ENCODE data around the gene ADM5. TPM values are rescaled to one million over a fixed set of nuclear protein-coding genes. Genes with fewer than 3 reads are reported as not detected.

ADM5 gene
- total RNA-seq (ENCODE audit: unreplicated experiment) = 3.2 TPM
- long read RNA-seq, partial matches to known transcripts = 0 of 2 reads
- long read RNA-seq, other reads (novel, unspliced or antisense) = 0 of 2 reads

DNA sequence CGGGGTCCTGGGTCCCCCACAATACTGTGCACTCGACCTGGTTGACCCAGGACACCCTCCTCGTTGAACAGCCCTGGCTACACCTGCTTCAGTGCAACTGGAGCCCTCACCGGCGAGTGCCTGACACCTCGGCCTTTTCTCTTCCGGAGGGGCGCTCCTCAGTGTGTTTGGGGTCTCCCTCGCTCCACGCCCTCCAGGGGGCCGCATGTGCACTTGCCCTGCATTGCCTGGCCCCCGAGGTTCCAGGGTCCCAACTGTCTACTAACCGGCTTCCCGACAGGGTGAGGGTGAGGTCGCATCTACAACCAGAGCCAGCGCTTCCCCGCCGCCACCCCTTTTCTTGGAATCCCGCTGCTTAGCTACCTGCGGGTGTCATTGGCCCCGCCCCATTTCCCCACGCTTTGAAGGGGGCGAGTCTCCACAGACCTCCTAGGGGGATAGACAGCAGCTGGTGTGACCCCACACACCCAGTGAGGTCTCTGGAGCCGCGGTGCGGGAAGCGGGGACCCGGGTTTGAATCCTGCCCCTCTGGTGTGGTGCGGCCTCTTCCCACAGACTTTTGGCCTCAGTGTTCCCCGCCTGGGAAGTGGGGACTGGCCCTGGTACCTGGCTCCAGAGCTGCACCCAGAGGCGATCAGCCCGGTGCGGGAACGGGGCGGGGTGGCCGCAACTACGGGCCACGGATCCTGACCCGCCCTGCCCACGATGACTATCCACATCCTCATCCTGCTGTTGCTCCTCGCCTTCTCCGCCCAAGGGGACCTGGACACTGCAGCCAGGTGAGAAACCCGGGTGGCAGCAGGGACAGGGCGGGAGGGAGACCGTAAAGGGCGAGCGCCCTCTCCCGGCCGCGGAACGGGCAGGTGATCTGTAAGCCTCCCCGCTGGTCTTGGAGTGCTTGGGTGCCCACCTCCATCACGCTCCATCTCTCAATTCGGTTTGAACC is at the start of gene ADM5:
Gene ADM5, plus strand, starts transcription at position 462 of the 946 bp plus-strand sequence. Its CDS starts 244 bp downstream, at position 706.
- peaks cover 19% of the 10 kb centered on the region for H3K9me3 Mint-ChIP-seq (ENCODE audit: unreplicated experiment)
- H3K36me3 Mint-ChIP-seq (ENCODE audit: unreplicated experiment) = no peaks in the 10 kb centered on the region
- peak within 1 kb of the TSS; percentile 98 for H3K27ac Mint-ChIP-seq (ENCODE audit: unreplicated experiment)
- peaks cover 20% of the 10 kb centered on the region for H3K27me3 Mint-ChIP-seq (ENCODE audit: unreplicated experiment)
- peak within 1 kb of the TSS; percentile 99 for H3K4me3 Mint-ChIP-seq (ENCODE audit: unreplicated experiment)
- TF ChIP-seq, protein P1, sequence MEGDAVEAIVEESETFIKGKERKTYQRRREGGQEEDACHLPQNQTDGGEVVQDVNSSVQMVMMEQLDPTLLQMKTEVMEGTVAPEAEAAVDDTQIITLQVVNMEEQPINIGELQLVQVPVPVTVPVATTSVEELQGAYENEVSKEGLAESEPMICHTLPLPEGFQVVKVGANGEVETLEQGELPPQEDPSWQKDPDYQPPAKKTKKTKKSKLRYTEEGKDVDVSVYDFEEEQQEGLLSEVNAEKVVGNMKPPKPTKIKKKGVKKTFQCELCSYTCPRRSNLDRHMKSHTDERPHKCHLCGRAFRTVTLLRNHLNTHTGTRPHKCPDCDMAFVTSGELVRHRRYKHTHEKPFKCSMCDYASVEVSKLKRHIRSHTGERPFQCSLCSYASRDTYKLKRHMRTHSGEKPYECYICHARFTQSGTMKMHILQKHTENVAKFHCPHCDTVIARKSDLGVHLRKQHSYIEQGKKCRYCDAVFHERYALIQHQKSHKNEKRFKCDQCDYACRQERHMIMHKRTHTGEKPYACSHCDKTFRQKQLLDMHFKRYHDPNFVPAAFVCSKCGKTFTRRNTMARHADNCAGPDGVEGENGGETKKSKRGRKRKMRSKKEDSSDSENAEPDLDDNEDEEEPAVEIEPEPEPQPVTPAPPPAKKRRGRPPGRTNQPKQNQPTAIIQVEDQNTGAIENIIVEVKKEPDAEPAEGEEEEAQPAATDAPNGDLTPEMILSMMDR (IDR thresholded peaks at IDR 0.05; ENCODE audit: partially characterized antibody, unreplicated experiment) = peak; percentile 69
- peak; percentile 78 for DNase-seq
- H3K4me1 Mint-ChIP-seq (ENCODE audit: low read depth, unreplicated experiment) = peaks cover 10% of the 10 kb centered on the region

- Mint-ChIP-seq H3K27me3 (ENCODE audit: unreplicated experiment) (peaks cover 14% of the 10 kb centered on the region), H3K36me3 (ENCODE audit: unreplicated experiment) (no peaks in the 10 kb centered on the region), H3K4me1 (ENCODE audit: low read depth, unreplicated experiment) (peaks cover 44% of the 10 kb centered on the region), H3K9me3 (ENCODE audit: unreplicated experiment) (peaks cover 14% of the 10 kb centered on the region), H3K27ac (ENCODE audit: unreplicated experiment) (peak within 1 kb of the TSS; percentile 97), H3K4me3 (ENCODE audit: unreplicated experiment) (peak within 1 kb of the TSS; percentile 93)
- TF ChIP-seq, protein P1 (IDR thresholded peaks at IDR 0.05; ENCODE audit: partially characterized antibody, unreplicated experiment) = no peak
- peak; percentile 99 for DNase-seq
These were observed 49.1 kb upstream of the ADM5 start, which contains the start of gene RRAS for GRCh38 chr19:49640113-49640898. Gene RRAS (minus strand): TSS chr19:49640143. CDS start chr19:49640098, 45 bp downstream.

- peaks cover 11% of the 10 kb centered on the region for H3K27me3 Mint-ChIP-seq (ENCODE audit: unreplicated experiment)
- peak within 1 kb of the TSS; percentile 100 for H3K4me3 Mint-ChIP-seq (ENCODE audit: unreplicated experiment)
- peak within 1 kb of the TSS; percentile 97 for H3K27ac Mint-ChIP-seq (ENCODE audit: unreplicated experiment)
- DNase-seq = peak; percentile 99
- peaks cover 14% of the 10 kb centered on the region for H3K9me3 Mint-ChIP-seq (ENCODE audit: unreplicated experiment)
- peaks cover 38% of the 10 kb centered on the region for H3K4me1 Mint-ChIP-seq (ENCODE audit: low read depth, unreplicated experiment)
- H3K36me3 Mint-ChIP-seq (ENCODE audit: unreplicated experiment) = no peaks in the 10 kb centered on the region
- TF ChIP-seq, protein P1 (IDR thresholded peaks at IDR 0.05; ENCODE audit: partially characterized antibody, unreplicated experiment) = no peak
These were observed 47.5 kb upstream of the ADM5 start, which contains the start of gene SCAF1 for GRCh38 chr19:49641688-49642491. Gene SCAF1 (plus strand): TSS chr19:49642209. CDS start chr19:49645027, 2,818 bp downstream.

GRCh38 chr19:49642492-49643035 is 46.8 kb upstream of the ADM5 start:
- Mint-ChIP-seq H3K9me3 (ENCODE audit: unreplicated experiment) (peaks cover 14% of the 10 kb centered on the region), H3K36me3 (ENCODE audit: unreplicated experiment) (no peaks in the 10 kb centered on the region), H3K4me3 (ENCODE audit: unreplicated experiment) (peak overlapping the region; percentile 100), H3K27ac (ENCODE audit: unreplicated experiment) (peak overlapping the region; percentile 96), H3K27me3 (ENCODE audit: unreplicated experiment) (peaks cover 11% of the 10 kb centered on the region), H3K4me1 (ENCODE audit: low read depth, unreplicated experiment) (peaks cover 38% of the 10 kb centered on the region)
- TF ChIP-seq, protein P1 (IDR thresholded peaks at IDR 0.05; ENCODE audit: partially characterized antibody, unreplicated experiment) = no peak
- no peak for DNase-seq
